ENCODE measurements around the gene UBXN6. TPM values are rescaled to one million over a fixed set of nuclear protein-coding genes. Genes with fewer than 3 reads are reported as not detected.

UBXN6 gene
- total RNA-seq, 4 donors from 2014 or later = 93.8 to 230 (median 114) TPM

GRCh38 chr19:4441994-4442818 is 15.4 kb downstream of the UBXN6 start:
- intact Hi-C loops (cut with DNase I; ENCODE audit: low total_unique reads) = no loop called here
- no peak for ATAC-seq
- H3K4me1 ChIP-seq = peaks cover 0 to 4% of the 10 kb centered on the region in 2 donors

GRCh38 chr19:4439243-4439642 is 18.4 kb downstream of the UBXN6 start:
- in situ Hi-C loops (cut with MboI; ENCODE audit: low sequenced_read_pairs in 4 of 4) (no loop called here), intact Hi-C loops (cut with DNase I; ENCODE audit: low total_unique reads) (no loop called here)
- H3K27me3 ChIP-seq = no peaks in the 10 kb centered on the region
- H3K4me3 ChIP-seq = no peak overlapping the region
- no peak for DNase-seq
- H3K9me3 ChIP-seq = no peaks in the 10 kb centered on the region
- TF ChIP-seq POLR2A (IDR thresholded peaks at IDR 0.05) = no peak
- TF ChIP-seq, protein P1, sequence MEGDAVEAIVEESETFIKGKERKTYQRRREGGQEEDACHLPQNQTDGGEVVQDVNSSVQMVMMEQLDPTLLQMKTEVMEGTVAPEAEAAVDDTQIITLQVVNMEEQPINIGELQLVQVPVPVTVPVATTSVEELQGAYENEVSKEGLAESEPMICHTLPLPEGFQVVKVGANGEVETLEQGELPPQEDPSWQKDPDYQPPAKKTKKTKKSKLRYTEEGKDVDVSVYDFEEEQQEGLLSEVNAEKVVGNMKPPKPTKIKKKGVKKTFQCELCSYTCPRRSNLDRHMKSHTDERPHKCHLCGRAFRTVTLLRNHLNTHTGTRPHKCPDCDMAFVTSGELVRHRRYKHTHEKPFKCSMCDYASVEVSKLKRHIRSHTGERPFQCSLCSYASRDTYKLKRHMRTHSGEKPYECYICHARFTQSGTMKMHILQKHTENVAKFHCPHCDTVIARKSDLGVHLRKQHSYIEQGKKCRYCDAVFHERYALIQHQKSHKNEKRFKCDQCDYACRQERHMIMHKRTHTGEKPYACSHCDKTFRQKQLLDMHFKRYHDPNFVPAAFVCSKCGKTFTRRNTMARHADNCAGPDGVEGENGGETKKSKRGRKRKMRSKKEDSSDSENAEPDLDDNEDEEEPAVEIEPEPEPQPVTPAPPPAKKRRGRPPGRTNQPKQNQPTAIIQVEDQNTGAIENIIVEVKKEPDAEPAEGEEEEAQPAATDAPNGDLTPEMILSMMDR (IDR thresholded peaks at IDR 0.05 in 4 of 5, conservative IDR thresholded peaks at IDR 0.05 in 1 of 5) = no peak
- no peaks in the 10 kb centered on the region for H3K4me1 ChIP-seq
- no peak overlapping the region for H3K27ac ChIP-seq
- H3K36me3 ChIP-seq = no peaks in the 10 kb centered on the region
- no peak for ATAC-seq

More at GRCh38 chr19:4441994-4442818, 15.4 kb downstream of the UBXN6 start:
- Histone ChIP-seq H3K4me3 (no peak overlapping the region), H3K36me3 (peaks cover 0 to 25% of the 10 kb centered on the region in 2 donors), H3K27ac (no peak overlapping the region), H3K9me3 (no peaks in the 10 kb centered on the region), H3K27me3 (no peaks in the 10 kb centered on the region)
- in situ Hi-C loops (cut with MboI; ENCODE audit: low sequenced_read_pairs in 4 of 4) = no loop called here
- TF ChIP-seq, protein P1 (IDR thresholded peaks at IDR 0.05 in 4 of 5, conservative IDR thresholded peaks at IDR 0.05 in 1 of 5) = no peak
- no peak for TF ChIP-seq POLR2A (IDR thresholded peaks at IDR 0.05)
- no peak for DNase-seq

- DNase-seq (no peak), ATAC-seq (no peak)
- no peaks in the 10 kb centered on the region for H3K4me1 ChIP-seq
- no peaks in the 10 kb centered on the region for H3K9me3 ChIP-seq
- H3K36me3 ChIP-seq = peaks cover 0 to 18% of the 10 kb centered on the region in 2 donors
- intact Hi-C loops (cut with DNase I; ENCODE audit: low total_unique reads) = no loop called here
- no peaks in the 10 kb centered on the region for H3K27me3 ChIP-seq
- H3K27ac ChIP-seq = no peak overlapping the region
- H3K4me3 ChIP-seq = no peak overlapping the region
- no peak for TF ChIP-seq POLR2A (IDR thresholded peaks at IDR 0.05)
- TF ChIP-seq, protein P1 (IDR thresholded peaks at IDR 0.05 in 4 of 5, conservative IDR thresholded peaks at IDR 0.05 in 1 of 5) = no peak
- in situ Hi-C loops (cut with MboI; ENCODE audit: low sequenced_read_pairs in 4 of 4) = no loop called here
Measured at GRCh38 chr19:4437103-4437502, 20.5 kb downstream of the UBXN6 start.

DNA sequence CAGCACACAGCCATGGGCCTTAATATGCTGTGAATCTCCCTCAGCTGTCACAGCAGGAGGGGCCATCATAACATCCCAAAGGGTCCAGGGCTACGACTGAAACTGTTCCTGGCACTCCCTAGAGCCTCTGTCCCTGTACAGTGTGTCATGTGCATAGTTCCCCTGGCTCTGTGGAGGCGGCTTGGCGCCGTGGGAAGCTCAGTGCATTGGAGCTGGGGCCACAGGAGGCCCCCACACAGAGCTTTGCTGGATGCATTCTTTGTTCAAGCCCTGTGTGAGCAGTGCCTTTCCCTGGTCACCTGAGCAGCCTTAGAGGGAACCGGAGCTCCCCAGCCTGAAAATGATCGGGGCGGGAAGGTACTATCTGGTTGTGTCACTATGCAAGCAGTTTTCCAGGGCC is 21.4 kb downstream of the UBXN6 start:
- Histone ChIP-seq H3K9me3 (no peaks in the 10 kb centered on the region), H3K4me1 (no peaks in the 10 kb centered on the region), H3K27me3 (no peaks in the 10 kb centered on the region), H3K27ac (no peak overlapping the region), H3K36me3 (peaks cover 0 to 27% of the 10 kb centered on the region in 2 donors), H3K4me3 (no peak overlapping the region)
- intact Hi-C loops (cut with DNase I; ENCODE audit: low total_unique reads) = no loop called here
- DNase-seq = no peak
- ATAC-seq = no peak
- TF ChIP-seq POLR2A (IDR thresholded peaks at IDR 0.05) = no peak
- TF ChIP-seq, protein P1 (IDR thresholded peaks at IDR 0.05 in 4 of 5, conservative IDR thresholded peaks at IDR 0.05 in 1 of 5) = no peak
- in situ Hi-C loops (cut with MboI; ENCODE audit: low sequenced_read_pairs in 4 of 4) = no loop called here

Data from gastrocnemius medialis (tissue), 4 donors.